ENCODE measurements around the gene CRMP1. TPM values are rescaled to one million over a fixed set of nuclear protein-coding genes. Genes with fewer than 3 reads are reported as not detected.

CRMP1 gene
- total RNA-seq, 3 donors from 2014 or later (not counting 1 experiment from before 2014, with no cell fraction given) = not detected

GRCh38 chr4:5900844-5901243 is 8.0 kb upstream of the CRMP1 start:
- ATAC-seq (no peak), DNase-seq (no peak)
- peaks cover 27 to 59% of the 10 kb centered on the region in 2 donors for H3K27me3 Mint-ChIP-seq (ENCODE audit: low read depth in 2 of 2)
- no peaks in the 10 kb centered on the region for H3K4me1 ChIP-seq (ENCODE audit: control insufficient read depth, insufficient read depth, low read length)
- no peak for TF ChIP-seq CTCF (IDR thresholded peaks at IDR 0.05)
- H3K9me3 Mint-ChIP-seq = peaks cover 0 to 2% of the 10 kb centered on the region in 2 donors
- H3K27me3 ChIP-seq (ENCODE audit: control insufficient read depth, insufficient read depth, low read length) = no peaks in the 10 kb centered on the region
- 75% methylated on average over 5 of the region's 5 CpGs for WGBS (ENCODE audit: insufficient coverage)
- H3K27ac ChIP-seq (ENCODE audit: low read length) = no peak overlapping the region
- no peaks in the 10 kb centered on the region for H3K36me3 Mint-ChIP-seq
- H3K27ac Mint-ChIP-seq = no peak overlapping the region
- intact Hi-C loops (cut with micrococcal nuclease) = no loop called here
- H3K4me3 Mint-ChIP-seq = no peak overlapping the region
- H3K4me1 Mint-ChIP-seq = no peaks in the 10 kb centered on the region
- no peak overlapping the region for H3K4me3 ChIP-seq (ENCODE audit: low read length)
- no peaks in the 10 kb centered on the region for H3K36me3 ChIP-seq (ENCODE audit: control insufficient read depth, insufficient read depth, low read length)
- no peaks in the 10 kb centered on the region for H3K9me3 ChIP-seq (ENCODE audit: control insufficient read depth, insufficient read depth, low read length)

GRCh38 chr4:5899881-5900280 is 7.0 kb upstream of the CRMP1 start:
- H3K9me3 Mint-ChIP-seq = peaks cover 0 to 2% of the 10 kb centered on the region in 2 donors
- DNase-seq (no peak), ATAC-seq (no peak)
- H3K9me3 ChIP-seq (ENCODE audit: control insufficient read depth, insufficient read depth, low read length) = no peaks in the 10 kb centered on the region
- no peak overlapping the region for H3K27ac Mint-ChIP-seq
- 79% methylated on average over 5 of the region's 5 CpGs for WGBS (ENCODE audit: insufficient coverage)
- H3K4me1 Mint-ChIP-seq = no peaks in the 10 kb centered on the region
- no peak overlapping the region for H3K4me3 Mint-ChIP-seq
- H3K27me3 ChIP-seq (ENCODE audit: control insufficient read depth, insufficient read depth, low read length) = no peaks in the 10 kb centered on the region
- H3K36me3 ChIP-seq (ENCODE audit: control insufficient read depth, insufficient read depth, low read length) = no peaks in the 10 kb centered on the region
- no peak overlapping the region for H3K27ac ChIP-seq (ENCODE audit: low read length)
- intact Hi-C loops (cut with micrococcal nuclease) = no loop called here
- H3K27me3 Mint-ChIP-seq (ENCODE audit: low read depth in 2 of 2) = peaks cover 25 to 56% of the 10 kb centered on the region in 2 donors
- H3K4me1 ChIP-seq (ENCODE audit: control insufficient read depth, insufficient read depth, low read length) = no peaks in the 10 kb centered on the region
- no peak overlapping the region for H3K4me3 ChIP-seq (ENCODE audit: low read length)
- no peak for TF ChIP-seq CTCF (IDR thresholded peaks at IDR 0.05)
- no peaks in the 10 kb centered on the region for H3K36me3 Mint-ChIP-seq

- TF ChIP-seq CTCF (IDR thresholded peaks at IDR 0.05) = no peak
- Histone ChIP-seq H3K4me1 (ENCODE audit: control insufficient read depth, insufficient read depth, low read length) (no peaks in the 10 kb centered on the region), H3K27me3 (ENCODE audit: control insufficient read depth, insufficient read depth, low read length) (no peaks in the 10 kb centered on the region), H3K4me3 (ENCODE audit: low read length) (no peak overlapping the region), H3K36me3 (ENCODE audit: control insufficient read depth, insufficient read depth, low read length) (no peaks in the 10 kb centered on the region), H3K27ac (ENCODE audit: low read length) (no peak overlapping the region), H3K9me3 (ENCODE audit: control insufficient read depth, insufficient read depth, low read length) (no peaks in the 10 kb centered on the region)
- Mint-ChIP-seq H3K4me1 (no peaks in the 10 kb centered on the region), H3K36me3 (no peaks in the 10 kb centered on the region), H3K9me3 (peaks cover 0 to 2% of the 10 kb centered on the region in 2 donors), H3K4me3 (no peak overlapping the region), H3K27me3 (ENCODE audit: low read depth in 2 of 2) (peaks cover 22 to 53% of the 10 kb centered on the region in 2 donors), H3K27ac (no peak overlapping the region)
- intact Hi-C loops (cut with micrococcal nuclease) = no loop called here
- DNase-seq (no peak), ATAC-seq (no peak)
- 82% methylated on average over 1 of the region's 1 CpG for WGBS (ENCODE audit: insufficient coverage)
Measured at GRCh38 chr4:5899396-5899795, 6.5 kb upstream of the CRMP1 start.

GRCh38 chr4:5897674-5898073 is 4.8 kb upstream of the CRMP1 start:
- H3K27me3 ChIP-seq (ENCODE audit: control insufficient read depth, insufficient read depth, low read length) = peaks cover 5% of the 10 kb centered on the region
- Mint-ChIP-seq H3K27ac (no peak overlapping the region), H3K9me3 (peaks cover 0 to 2% of the 10 kb centered on the region in 2 donors), H3K4me3 (no peak overlapping the region), H3K4me1 (no peaks in the 10 kb centered on the region), H3K27me3 (ENCODE audit: low read depth in 2 of 2) (peaks cover 34 to 52% of the 10 kb centered on the region in 2 donors), H3K36me3 (no peaks in the 10 kb centered on the region)
- no peaks in the 10 kb centered on the region for H3K9me3 ChIP-seq (ENCODE audit: control insufficient read depth, insufficient read depth, low read length)
- intact Hi-C loops (cut with micrococcal nuclease) = no loop called here
- no peaks in the 10 kb centered on the region for H3K36me3 ChIP-seq (ENCODE audit: control insufficient read depth, insufficient read depth, low read length)
- no peak overlapping the region for H3K27ac ChIP-seq (ENCODE audit: low read length)
- H3K4me1 ChIP-seq (ENCODE audit: control insufficient read depth, insufficient read depth, low read length) = no peaks in the 10 kb centered on the region
- no peak for ATAC-seq
- TF ChIP-seq CTCF (IDR thresholded peaks at IDR 0.05) = no peak
- H3K4me3 ChIP-seq (ENCODE audit: low read length) = no peak overlapping the region
- WGBS (ENCODE audit: insufficient coverage) = 88% methylated on average over 13 of the region's 13 CpGs
- no peak for DNase-seq
